Measurements from ENCODE around the gene TIMELESS.
"Not testable (repeated sequence)": the region's sequence is repeated elsewhere in the genome, so short reads cannot be mapped to it uniquely, and the experiment has no call there.

The TIMELESS gene

GRCh38 chr12:56404227-56404626 lies 45.0 kb downstream of the TIMELESS start:
- not testable (repeated sequence) for H3K4me2 ChIP-seq (ENCODE audit: insufficient read depth, low read length, poor library complexity, severe bottlenecking); H3K36me3 ChIP-seq (replicated peaks in 1 of 2; ENCODE audit: control insufficient read depth in 2 of 2, insufficient read depth in 2 of 2, low read length in 2 of 2); H2BK15ac ChIP-seq (ENCODE audit: low read length); H3K9ac ChIP-seq (ENCODE audit: low read depth, low read length, poor library complexity); H3K27ac ChIP-seq (replicated peaks; ENCODE audit: low read length); H3K9me3 ChIP-seq (replicated peaks in 1 of 2; ENCODE audit: control insufficient read depth in 2 of 2, insufficient read depth in 1 of 2, low read depth in 1 of 2, low read length in 2 of 2); H2BK5ac ChIP-seq (ENCODE audit: low read length); H3K14ac ChIP-seq (ENCODE audit: low read length); H2BK120ac ChIP-seq (ENCODE audit: low read depth, low read length); H3K4me1 ChIP-seq (ENCODE audit: control insufficient read depth in 2 of 2, insufficient read depth in 1 of 2, low read depth in 1 of 2, low read length in 2 of 2); H2BK12ac ChIP-seq (ENCODE audit: low read length); H3K23ac ChIP-seq (ENCODE audit: low read depth, low read length, poor library complexity); H3K79me1 ChIP-seq (ENCODE audit: low read depth, low read length); H3K4me3 ChIP-seq (ENCODE audit: low read length in 2 of 2); DNase-seq (ENCODE audit: low spot score); H4K91ac ChIP-seq (ENCODE audit: low read depth, low read length, poor library complexity); H2AFZ ChIP-seq (ENCODE audit: low read length); H3K4ac ChIP-seq (ENCODE audit: low read length); H3K18ac ChIP-seq (ENCODE audit: low read length); H2AK5ac ChIP-seq (ENCODE audit: low read depth, low read length); H3K27me3 ChIP-seq (ENCODE audit: control insufficient read depth in 3 of 3, insufficient read depth in 3 of 3, low read depth in 1 of 3, low read length in 3 of 3); H4K8ac ChIP-seq (ENCODE audit: low read depth, low read length)
- WGBS, 2 donors (ENCODE audit: extremely low coverage in 2 of 2, insufficient read length in 2 of 2, insufficient replicate concordance in 1 of 2), result no CpG with 5 or more reads among the region's 3 CpGs

- not testable (repeated sequence) for H3K27ac ChIP-seq (replicated peaks; ENCODE audit: low read length); H3K4me2 ChIP-seq (ENCODE audit: insufficient read depth, low read length, poor library complexity, severe bottlenecking); H2AFZ ChIP-seq (ENCODE audit: low read length); H3K14ac ChIP-seq (ENCODE audit: low read length); H3K27me3 ChIP-seq (ENCODE audit: control insufficient read depth in 3 of 3, insufficient read depth in 3 of 3, low read depth in 1 of 3, low read length in 3 of 3); H2BK120ac ChIP-seq (ENCODE audit: low read depth, low read length); H3K18ac ChIP-seq (ENCODE audit: low read length); H2BK15ac ChIP-seq (ENCODE audit: low read length); H3K4me1 ChIP-seq (ENCODE audit: control insufficient read depth in 2 of 2, insufficient read depth in 1 of 2, low read depth in 1 of 2, low read length in 2 of 2); H3K36me3 ChIP-seq (replicated peaks in 1 of 2; ENCODE audit: control insufficient read depth in 2 of 2, insufficient read depth in 2 of 2, low read length in 2 of 2); H3K4me3 ChIP-seq (ENCODE audit: low read length in 2 of 2); H3K23ac ChIP-seq (ENCODE audit: low read depth, low read length, poor library complexity); H2AK5ac ChIP-seq (ENCODE audit: low read depth, low read length); H4K91ac ChIP-seq (ENCODE audit: low read depth, low read length, poor library complexity); H3K9ac ChIP-seq (ENCODE audit: low read depth, low read length, poor library complexity); H2BK5ac ChIP-seq (ENCODE audit: low read length); DNase-seq (ENCODE audit: low spot score); H3K4ac ChIP-seq (ENCODE audit: low read length); H3K79me1 ChIP-seq (ENCODE audit: low read depth, low read length); H4K8ac ChIP-seq (ENCODE audit: low read depth, low read length); H2BK12ac ChIP-seq (ENCODE audit: low read length)
- H3K9me3 ChIP-seq (replicated peaks in 1 of 2; ENCODE audit: control insufficient read depth in 2 of 2, insufficient read depth in 1 of 2, low read depth in 1 of 2, low read length in 2 of 2), result peaks cover 0 to 13% of the 10 kb centered on the region in 2 donors
These were observed 47.6 kb downstream of the TIMELESS start for GRCh38 chr12:56401612-56402011.

- not testable (repeated sequence) for H3K4me3 ChIP-seq (ENCODE audit: low read length in 2 of 2); H3K9ac ChIP-seq (ENCODE audit: low read depth, low read length, poor library complexity); H3K4ac ChIP-seq (ENCODE audit: low read length); H3K79me1 ChIP-seq (ENCODE audit: low read depth, low read length); H2BK15ac ChIP-seq (ENCODE audit: low read length); H4K91ac ChIP-seq (ENCODE audit: low read depth, low read length, poor library complexity); H2BK5ac ChIP-seq (ENCODE audit: low read length); DNase-seq (ENCODE audit: low spot score); H2AFZ ChIP-seq (ENCODE audit: low read length); H2BK120ac ChIP-seq (ENCODE audit: low read depth, low read length); H3K23ac ChIP-seq (ENCODE audit: low read depth, low read length, poor library complexity); H3K36me3 ChIP-seq (replicated peaks in 1 of 2; ENCODE audit: control insufficient read depth in 2 of 2, insufficient read depth in 2 of 2, low read length in 2 of 2); H3K4me1 ChIP-seq (ENCODE audit: control insufficient read depth in 2 of 2, insufficient read depth in 1 of 2, low read depth in 1 of 2, low read length in 2 of 2); H3K4me2 ChIP-seq (ENCODE audit: insufficient read depth, low read length, poor library complexity, severe bottlenecking); H3K27me3 ChIP-seq (ENCODE audit: control insufficient read depth in 3 of 3, insufficient read depth in 3 of 3, low read depth in 1 of 3, low read length in 3 of 3); H3K18ac ChIP-seq (ENCODE audit: low read length); H3K27ac ChIP-seq (replicated peaks; ENCODE audit: low read length); H4K8ac ChIP-seq (ENCODE audit: low read depth, low read length); H3K14ac ChIP-seq (ENCODE audit: low read length); H2BK12ac ChIP-seq (ENCODE audit: low read length); H2AK5ac ChIP-seq (ENCODE audit: low read depth, low read length)
- WGBS, 2 donors (ENCODE audit: extremely low coverage in 2 of 2, insufficient read length in 2 of 2, insufficient replicate concordance in 1 of 2), result no CpG with 5 or more reads among the region's 3 CpGs
- H3K9me3 ChIP-seq (replicated peaks in 1 of 2; ENCODE audit: control insufficient read depth in 2 of 2, insufficient read depth in 1 of 2, low read depth in 1 of 2, low read length in 2 of 2), result peaks cover 0 to 13% of the 10 kb centered on the region in 2 donors
These were observed 48.1 kb downstream of the TIMELESS start for GRCh38 chr12:56401125-56401524.

- not testable (repeated sequence) for H3K36me3 ChIP-seq (replicated peaks in 1 of 2; ENCODE audit: control insufficient read depth in 2 of 2, insufficient read depth in 2 of 2, low read length in 2 of 2); H3K23ac ChIP-seq (ENCODE audit: low read depth, low read length, poor library complexity); H4K8ac ChIP-seq (ENCODE audit: low read depth, low read length); H3K4me2 ChIP-seq (ENCODE audit: insufficient read depth, low read length, poor library complexity, severe bottlenecking); DNase-seq (ENCODE audit: low spot score); H2AK5ac ChIP-seq (ENCODE audit: low read depth, low read length); H2AFZ ChIP-seq (ENCODE audit: low read length); H3K9ac ChIP-seq (ENCODE audit: low read depth, low read length, poor library complexity); H4K91ac ChIP-seq (ENCODE audit: low read depth, low read length, poor library complexity); H3K4ac ChIP-seq (ENCODE audit: low read length); H3K27me3 ChIP-seq (ENCODE audit: control insufficient read depth in 3 of 3, insufficient read depth in 3 of 3, low read depth in 1 of 3, low read length in 3 of 3); H2BK120ac ChIP-seq (ENCODE audit: low read depth, low read length); H3K27ac ChIP-seq (replicated peaks; ENCODE audit: low read length); H3K14ac ChIP-seq (ENCODE audit: low read length); H3K4me1 ChIP-seq (ENCODE audit: control insufficient read depth in 2 of 2, insufficient read depth in 1 of 2, low read depth in 1 of 2, low read length in 2 of 2); H3K79me1 ChIP-seq (ENCODE audit: low read depth, low read length); H2BK5ac ChIP-seq (ENCODE audit: low read length); H3K4me3 ChIP-seq (ENCODE audit: low read length in 2 of 2); H2BK15ac ChIP-seq (ENCODE audit: low read length); H2BK12ac ChIP-seq (ENCODE audit: low read length); H3K18ac ChIP-seq (ENCODE audit: low read length)
- peaks cover 0 to 13% of the 10 kb centered on the region in 2 donors for H3K9me3 ChIP-seq (replicated peaks in 1 of 2; ENCODE audit: control insufficient read depth in 2 of 2, insufficient read depth in 1 of 2, low read depth in 1 of 2, low read length in 2 of 2)
- WGBS, 2 donors (ENCODE audit: extremely low coverage in 2 of 2, insufficient read length in 2 of 2, insufficient replicate concordance in 1 of 2), result no CpG with 5 or more reads among the region's 3 CpGs
These were observed 49.8 kb downstream of the TIMELESS start for GRCh38 chr12:56399466-56399865.

Data from neuronal stem cell (in vitro differentiated cells).